Epithelial cell of proximal tubule (primary cell): Measurements from ENCODE around the gene PLEK. TPM values are rescaled to one million over a fixed set of nuclear protein-coding genes. Genes with fewer than 3 reads are reported as not detected.

Source experiments
- DNase-seq: peaks from one replicate; pipeline ENCODE4 v3.0.0-alpha.2; 2011; ENCODE audit warnings: low read depth
- H3K4me3 ChIP-seq: 2 replicates; pipeline ENCODE4 v1.5.1; 2011; ENCODE audit warnings: low read depth, mild to moderate bottlenecking, low read length
- total RNA-seq: library from RNA; depleted of rRNA; stranded (reverse); fragments of >200 nt; gene quantifications from 2 replicates; pipeline ENCODE4 v1.2.3, GENCODE V29; 2015
- TF ChIP-seq, protein P1 (sequence below): conservative IDR thresholded peaks from 2 replicates; pipeline ENCODE4 v1.5.1; 2012; ENCODE audit warnings: low read depth, mild to moderate bottlenecking, low read length

The PLEK gene, protein sequence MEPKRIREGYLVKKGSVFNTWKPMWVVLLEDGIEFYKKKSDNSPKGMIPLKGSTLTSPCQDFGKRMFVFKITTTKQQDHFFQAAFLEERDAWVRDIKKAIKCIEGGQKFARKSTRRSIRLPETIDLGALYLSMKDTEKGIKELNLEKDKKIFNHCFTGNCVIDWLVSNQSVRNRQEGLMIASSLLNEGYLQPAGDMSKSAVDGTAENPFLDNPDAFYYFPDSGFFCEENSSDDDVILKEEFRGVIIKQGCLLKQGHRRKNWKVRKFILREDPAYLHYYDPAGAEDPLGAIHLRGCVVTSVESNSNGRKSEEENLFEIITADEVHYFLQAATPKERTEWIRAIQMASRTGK
- not detected in 2 replicates for total RNA-seq

DNA sequence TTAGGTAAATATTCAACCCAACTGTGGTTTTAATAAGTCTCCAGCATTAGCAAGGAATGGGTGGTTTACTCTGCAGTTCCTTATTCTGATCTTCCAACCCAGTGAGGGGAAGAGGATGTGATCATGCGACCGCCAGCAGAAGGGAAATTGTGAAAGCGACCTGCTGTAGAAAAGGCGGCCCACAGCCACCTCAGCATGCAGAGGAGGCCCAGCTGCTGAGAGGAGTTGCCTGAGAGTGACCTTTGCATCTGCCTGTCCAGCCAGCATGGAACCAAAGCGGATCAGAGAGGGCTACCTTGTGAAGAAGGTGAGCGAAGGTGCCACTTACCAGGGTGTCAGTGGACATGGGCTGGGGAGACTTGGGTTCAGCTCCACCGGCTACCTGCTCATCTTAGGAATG is at the start of gene PLEK:
Gene PLEK (plus strand): TSS at position 196 of the 400 bp plus-strand sequence. CDS start 70 bp downstream, at position 266.
- no peak for DNase-seq
- TF ChIP-seq, protein P1, sequence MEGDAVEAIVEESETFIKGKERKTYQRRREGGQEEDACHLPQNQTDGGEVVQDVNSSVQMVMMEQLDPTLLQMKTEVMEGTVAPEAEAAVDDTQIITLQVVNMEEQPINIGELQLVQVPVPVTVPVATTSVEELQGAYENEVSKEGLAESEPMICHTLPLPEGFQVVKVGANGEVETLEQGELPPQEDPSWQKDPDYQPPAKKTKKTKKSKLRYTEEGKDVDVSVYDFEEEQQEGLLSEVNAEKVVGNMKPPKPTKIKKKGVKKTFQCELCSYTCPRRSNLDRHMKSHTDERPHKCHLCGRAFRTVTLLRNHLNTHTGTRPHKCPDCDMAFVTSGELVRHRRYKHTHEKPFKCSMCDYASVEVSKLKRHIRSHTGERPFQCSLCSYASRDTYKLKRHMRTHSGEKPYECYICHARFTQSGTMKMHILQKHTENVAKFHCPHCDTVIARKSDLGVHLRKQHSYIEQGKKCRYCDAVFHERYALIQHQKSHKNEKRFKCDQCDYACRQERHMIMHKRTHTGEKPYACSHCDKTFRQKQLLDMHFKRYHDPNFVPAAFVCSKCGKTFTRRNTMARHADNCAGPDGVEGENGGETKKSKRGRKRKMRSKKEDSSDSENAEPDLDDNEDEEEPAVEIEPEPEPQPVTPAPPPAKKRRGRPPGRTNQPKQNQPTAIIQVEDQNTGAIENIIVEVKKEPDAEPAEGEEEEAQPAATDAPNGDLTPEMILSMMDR: no peak

DNA sequence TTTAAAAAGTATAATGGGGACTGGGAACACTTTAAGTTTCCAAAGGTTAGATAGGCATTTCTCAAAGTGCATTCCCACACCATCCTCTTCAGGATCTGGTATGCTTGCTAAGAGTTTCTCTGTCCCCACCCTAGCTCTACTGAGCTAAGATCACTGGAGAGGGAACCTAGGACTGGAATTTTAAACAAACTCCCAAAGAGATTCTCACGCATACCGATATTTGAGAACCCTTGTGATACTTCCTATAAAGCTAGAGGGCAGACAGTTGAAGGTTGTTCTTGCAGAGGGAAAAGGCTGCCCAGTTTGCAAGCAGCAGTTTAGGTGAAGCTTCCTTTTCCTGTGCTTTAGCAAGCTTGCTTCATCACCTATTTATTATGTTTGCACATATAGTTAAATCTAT is 49.0 kb upstream of the PLEK start:
- TF ChIP-seq, protein P1: no peak
- no peak overlapping the region for H3K4me3 ChIP-seq
- no peak for DNase-seq

More for the DNA sequence above, at the start of gene PLEK:
- H3K4me3 ChIP-seq: no peak within 1 kb of the TSS

DNA sequence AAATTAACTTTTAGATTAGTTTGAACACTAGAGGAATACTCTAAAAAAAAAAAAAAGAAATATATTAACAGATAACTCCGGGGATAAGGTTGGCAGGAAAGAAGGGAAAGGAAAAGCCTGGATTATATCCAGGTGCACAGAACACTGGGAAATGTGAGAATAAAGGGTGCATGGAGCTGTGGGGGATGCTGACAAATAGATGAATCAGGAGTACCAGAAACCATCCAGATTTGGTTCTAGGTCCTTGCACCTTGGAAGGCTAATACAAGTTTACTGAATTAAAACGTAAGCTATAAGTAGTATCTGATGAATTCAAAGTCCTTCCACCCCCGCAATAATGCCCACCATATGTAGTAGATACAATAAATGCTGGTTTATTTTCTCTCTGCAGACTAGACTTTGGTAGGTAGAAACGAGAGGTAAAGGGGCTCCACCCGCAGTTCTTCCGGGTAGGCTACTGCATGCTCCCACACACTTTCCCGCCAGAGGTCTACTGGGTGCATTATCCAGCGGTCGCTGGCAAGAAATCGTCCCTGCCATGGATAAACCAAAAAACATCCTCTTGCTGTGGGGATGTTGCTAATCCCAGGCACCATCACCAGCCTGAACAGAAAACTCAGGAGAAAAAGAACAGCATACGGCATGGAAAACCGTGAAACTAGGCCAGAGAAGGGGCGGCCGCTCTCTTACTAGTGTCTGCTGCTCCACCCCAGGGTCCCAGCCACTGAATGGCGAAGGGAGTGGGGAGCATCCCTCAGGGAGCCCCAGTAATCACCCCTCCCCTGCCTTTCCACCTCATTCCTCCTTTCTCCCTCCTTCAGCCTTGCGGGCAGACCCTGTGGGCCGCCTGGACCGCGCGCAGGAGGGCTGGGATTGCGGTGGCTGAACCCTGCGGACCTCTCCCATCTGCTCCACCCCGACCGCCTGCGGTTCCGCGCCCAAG is 46.8 kb upstream of the PLEK start:
- no peak for DNase-seq
- peak overlapping the region; percentile 75 for H3K4me3 ChIP-seq
- TF ChIP-seq, protein P1: no peak

DNA sequence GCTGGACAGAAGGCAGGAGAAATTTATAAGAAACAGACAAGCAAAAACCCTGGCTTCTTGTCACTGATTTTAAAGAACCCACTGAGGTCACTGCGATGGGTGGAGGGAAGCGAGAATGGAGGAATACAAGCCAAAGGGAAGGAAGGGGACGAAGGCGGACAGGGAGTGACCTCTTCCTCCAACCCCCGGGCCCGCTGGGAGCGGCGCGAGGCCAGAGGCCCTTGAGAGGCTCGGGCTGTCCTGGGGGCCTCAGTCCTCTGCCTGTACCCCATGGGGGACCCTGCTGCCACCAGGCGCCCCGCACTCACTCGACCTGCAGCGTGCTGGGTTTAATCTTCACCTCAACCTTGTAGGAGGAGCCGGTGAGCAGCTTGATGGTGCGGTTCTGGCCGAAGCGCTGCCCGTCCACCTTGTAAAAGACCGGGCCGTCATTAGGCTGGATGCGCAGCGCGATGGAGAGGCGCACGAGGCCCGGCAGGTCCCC is 46.1 kb upstream of the PLEK start:
- no peak for DNase-seq
- TF ChIP-seq, protein P1: no peak
- peak overlapping the region; percentile 75 for H3K4me3 ChIP-seq

DNA sequence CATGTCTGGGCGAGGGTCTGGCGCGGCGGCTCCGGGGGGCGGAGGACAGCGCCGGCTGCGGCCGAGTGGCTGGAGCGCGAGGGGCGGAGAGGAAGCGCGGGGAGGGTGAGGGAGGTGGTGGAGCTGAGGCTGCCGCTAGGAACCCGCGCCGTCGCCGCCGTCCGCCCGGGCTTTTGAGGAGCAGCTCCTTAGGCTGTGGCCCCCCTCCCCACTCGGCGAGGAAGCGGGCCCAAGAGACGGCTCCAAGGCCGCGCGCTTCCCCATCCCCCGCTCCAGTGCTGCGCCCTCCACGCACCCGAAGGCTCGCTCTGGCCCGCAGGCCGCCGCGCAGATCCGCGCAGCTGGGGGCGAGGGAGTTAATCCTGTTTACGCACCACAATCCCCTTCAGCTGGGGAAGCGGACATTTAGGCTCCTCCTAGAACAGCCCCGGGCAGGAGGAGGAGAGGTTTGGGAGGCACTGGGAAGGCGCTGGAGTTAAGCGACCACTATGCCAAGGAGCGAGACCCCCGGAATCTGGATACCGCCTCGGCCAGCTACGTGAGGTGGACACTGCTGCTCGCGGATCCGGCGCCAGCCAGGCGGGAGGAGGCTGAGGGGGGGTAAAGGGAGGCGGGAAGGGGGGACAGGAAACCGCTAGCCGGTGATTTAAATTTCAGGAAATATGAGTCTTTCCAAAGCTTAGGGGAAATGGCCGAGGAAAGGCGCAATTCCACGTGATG is 45.5 kb upstream of the PLEK start, which contains the start of gene CNRIP1:
Gene CNRIP1 (minus strand): TSS at position 552 of the 720 bp plus-strand sequence. CDS start 549 bp downstream, at position 3.
- peak within 1 kb of the TSS; percentile 75 for H3K4me3 ChIP-seq
- TF ChIP-seq, protein P1: no peak
- no peak for DNase-seq

DNA sequence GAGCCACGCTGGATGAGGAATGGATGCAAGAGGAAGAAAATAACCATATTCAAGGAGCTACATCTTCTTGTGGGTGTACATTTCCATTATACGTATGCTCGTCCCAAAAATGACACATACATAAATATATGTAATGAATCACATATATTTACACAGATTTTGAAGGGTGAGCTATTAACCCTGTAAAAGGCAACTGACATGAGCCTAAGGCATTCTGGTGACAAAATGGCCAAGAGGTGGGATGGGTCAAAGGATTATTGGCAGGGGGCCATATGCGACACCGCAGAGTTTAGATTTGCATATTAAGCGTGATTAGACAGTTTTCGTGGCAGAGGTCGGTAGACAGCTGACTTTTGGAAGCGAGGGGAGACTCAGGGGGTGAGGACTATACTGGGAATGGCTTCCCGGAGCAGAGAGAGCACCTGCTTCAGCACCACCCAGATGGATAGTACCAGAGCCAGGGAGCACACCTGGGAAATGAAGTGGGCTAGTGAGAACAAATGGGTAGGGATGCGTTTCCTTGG is 44.9 kb upstream of the PLEK start:
- TF ChIP-seq, protein P1: no peak
- peak overlapping the region; percentile 75 for H3K4me3 ChIP-seq
- no peak for DNase-seq
